Fibroblast of skin of right biceps (primary cell): Measurements from ENCODE around the gene SSTR3.
"Not testable (repeated sequence)": the region's sequence is repeated elsewhere in the genome, so short reads cannot be mapped to it uniquely, and the experiment has no call there.

Experiments
- DNase-seq: peaks from one replicate; pipeline ENCODE4 v3.0.0-alpha.2; 2013

Gene SSTR3

DNA sequence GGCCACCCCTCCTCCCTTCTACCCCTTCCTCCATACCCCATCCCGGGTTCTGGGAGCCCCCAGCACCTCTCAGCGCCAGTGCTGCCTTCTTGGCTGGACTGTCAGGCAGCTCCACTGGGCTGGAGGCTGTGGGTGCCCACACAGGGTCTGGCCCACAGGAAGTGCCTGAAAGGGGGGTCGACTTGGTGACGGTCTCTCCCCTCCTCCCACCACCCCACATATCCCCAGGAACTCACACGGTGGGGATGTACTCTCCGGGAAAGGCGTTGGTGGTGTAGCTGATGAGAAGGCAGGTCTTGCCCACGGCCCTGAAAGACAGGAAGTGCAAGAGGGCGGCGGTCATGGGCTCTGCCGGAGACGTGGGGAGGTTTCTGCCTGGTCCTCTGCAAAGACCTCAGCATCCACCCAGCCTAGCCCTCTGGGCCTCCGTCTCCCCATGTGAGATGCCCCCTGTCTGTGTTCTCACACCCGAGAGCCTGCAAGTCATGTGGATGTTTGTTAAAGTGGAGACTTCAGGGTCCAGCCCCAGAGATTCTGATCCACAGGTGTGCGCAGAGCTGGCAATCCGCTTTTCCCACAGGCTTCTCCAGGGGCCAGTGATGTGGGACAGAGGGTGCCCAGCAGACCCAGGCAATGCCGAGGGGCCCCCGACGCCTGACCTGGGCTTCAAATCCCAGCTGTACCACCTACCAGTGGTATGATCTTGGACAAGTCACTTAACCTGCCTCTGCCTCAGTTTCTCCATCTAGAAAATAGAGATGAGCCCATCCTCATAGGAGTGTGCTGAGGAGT, 29.3 kb upstream of the SSTR3 start:
- DNase-seq, result no peak

DNA sequence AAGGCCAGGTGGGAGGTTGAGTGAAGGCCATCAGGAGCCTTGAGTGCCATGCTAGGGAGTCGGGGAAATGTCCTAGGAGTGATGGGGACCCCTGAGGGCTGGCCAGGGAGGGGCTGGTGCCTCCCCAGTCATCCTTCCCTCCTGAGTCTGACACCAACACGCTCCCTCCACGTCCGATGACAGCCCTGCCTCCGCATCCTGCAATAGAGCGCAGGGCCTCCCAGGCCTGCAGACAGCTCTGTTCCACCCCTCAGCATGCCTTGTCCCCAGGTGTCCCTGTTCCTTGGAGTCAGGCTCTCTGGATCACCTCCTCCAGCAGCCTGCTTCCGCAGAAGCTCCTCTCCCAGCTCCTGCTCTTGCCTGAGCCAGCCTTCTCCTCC, 28.7 kb upstream of the SSTR3 start:
- no peak for DNase-seq

DNA sequence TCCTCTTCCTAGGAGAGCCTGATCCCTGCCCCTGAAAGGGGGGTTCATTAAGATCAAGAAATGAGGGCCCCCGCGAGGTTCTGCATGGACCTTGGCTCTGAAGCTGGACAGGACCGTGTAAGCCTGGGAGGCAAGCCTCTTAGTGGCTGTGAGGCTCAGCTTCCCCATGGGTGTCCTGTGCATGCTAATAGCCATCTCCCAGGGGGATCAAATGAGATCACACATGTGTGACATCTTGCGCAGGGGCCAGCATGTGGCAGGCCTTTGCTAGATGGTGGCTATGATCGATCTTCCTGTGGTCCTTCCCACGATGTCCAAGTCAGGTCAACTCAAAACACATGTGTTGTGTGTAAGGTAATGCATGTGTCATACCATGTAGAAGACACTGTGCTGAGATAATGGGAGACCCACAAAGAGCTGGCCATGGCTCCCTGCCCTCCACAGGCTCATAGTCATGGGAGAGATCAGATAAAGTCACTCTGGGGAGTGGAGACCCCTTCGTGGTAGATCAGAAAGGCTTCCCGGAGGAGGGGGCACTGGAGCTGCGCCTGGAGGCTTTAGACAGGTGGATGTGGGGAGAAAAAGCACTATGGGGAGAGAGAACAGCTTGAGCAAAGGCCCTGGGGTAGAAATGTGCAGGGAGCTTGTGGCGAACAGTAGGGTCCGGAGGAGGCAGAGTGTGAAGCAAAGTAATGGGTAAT, 28.1 kb upstream of the SSTR3 start:
- no peak for DNase-seq

DNA sequence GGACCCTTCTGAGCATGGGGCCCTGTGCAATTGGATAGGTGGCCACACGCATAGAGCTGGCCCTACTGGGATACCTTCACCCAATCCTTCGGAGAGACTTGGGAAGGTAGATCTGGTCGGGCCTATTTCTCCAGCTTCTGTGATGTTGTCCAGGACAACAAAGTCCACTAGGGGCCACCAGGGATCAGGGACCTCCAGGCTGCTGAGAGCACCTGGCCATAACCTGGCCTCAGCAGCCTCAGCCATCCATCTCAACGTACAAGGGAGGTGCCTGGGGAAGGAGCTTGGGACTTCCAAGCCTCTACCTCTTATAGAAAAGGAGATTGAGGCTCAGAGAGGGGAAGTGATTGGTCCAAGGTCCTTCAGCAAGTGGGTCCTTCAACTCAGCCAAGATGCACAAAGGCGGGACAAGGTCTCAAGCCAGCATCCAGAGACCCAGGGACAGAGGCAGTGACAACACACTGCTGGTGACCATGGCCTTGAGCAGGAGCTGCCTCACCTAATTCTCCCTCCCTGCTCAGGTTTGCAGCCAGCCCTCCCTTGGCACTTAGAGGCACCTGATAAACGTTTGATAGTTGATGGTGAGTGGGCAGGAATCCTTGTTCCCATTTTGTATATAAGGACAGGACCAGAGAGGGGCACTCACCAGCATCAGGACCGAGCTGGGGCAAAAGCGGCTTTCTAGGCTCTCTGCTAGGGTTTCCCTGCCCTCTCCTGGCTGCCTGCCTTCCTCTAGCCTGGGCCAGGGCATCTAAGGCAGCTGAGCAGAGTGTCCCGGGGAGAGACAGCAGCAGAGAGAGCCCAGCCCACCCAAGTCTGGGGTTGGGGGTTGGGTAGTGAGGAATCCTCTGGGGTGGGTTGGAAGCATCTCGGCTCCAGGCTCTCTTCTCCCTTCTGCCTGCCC, 27.3 kb upstream of the SSTR3 start:
- no peak for DNase-seq

DNA sequence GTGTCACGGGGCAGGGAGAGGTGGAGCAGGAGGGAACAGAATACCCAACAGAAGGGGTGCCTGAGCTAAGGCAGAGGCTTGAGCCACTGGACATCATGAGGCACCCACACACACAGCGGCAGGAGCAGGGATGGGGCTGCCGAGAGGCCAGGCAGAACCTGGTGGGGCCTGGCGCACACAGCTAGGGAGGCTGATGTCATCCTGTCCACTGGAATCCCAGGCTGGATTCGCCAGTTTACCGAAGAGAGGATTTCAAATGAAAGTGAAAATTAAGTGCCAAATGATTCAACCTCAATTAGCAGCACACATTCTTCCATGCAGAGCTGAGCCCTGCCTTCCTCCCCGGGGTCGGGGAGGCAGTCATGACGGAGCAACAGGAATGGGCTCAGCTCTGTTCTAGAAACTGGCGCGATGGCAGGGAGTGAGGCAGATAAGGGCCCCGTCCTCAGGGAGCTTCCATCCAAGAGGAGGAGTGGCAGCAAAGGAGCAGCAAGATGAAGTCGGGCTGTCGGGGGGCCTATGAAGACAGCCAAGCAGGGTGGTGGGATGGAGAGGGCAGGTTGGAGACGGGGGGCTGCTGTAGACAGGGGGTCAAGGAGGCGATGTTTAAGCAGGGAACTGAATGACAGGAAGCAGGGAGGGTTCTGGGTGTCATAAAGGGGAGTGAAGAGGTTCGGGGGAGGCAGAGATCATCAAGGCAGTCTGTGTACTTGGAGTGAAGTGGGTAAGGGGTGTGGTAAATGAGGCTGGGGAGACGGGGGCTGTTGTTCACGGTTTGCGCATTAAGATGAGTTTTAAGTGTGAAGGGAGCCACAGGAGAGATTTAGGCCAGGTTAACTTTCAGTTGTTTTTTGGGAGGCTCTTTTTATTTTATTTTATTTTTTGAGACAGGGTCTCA, 25.3 kb upstream of the SSTR3 start:
- DNase-seq, result peak; percentile 75

DNA sequence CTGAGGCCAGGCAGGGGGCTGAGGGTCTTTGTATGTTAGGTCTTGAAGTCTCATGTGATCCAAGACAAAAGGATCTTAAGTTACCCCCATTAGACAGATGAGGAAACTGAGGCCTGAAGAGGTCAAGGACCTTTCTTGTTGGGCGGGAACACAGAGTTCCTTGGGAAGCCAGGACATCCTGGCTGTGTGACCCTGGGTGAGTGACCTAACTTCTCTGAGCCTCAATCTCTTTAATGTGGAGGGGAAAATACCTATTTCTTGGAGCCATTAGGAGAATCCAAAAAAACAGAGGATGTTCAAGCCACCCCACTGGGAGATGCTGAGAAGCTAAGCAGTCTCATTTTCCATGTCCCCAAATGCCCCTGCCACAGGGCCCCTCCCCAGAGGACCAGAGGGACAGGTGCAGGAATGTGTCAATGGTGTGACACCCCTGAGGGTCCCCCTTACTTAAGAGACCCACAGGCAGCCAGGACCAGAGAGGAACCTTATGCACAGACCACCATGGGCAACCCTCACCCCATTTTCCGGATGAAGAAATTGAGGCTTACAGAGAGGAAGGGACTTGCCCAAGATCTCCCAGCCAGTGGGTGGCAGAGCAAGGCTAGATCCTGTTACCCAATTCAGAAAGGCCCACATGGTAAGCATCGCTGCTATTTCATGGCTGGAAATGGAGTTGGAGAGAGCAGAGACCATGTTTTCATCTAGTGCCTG, 23.8 kb upstream of the SSTR3 start:
- no peak for DNase-seq

DNA sequence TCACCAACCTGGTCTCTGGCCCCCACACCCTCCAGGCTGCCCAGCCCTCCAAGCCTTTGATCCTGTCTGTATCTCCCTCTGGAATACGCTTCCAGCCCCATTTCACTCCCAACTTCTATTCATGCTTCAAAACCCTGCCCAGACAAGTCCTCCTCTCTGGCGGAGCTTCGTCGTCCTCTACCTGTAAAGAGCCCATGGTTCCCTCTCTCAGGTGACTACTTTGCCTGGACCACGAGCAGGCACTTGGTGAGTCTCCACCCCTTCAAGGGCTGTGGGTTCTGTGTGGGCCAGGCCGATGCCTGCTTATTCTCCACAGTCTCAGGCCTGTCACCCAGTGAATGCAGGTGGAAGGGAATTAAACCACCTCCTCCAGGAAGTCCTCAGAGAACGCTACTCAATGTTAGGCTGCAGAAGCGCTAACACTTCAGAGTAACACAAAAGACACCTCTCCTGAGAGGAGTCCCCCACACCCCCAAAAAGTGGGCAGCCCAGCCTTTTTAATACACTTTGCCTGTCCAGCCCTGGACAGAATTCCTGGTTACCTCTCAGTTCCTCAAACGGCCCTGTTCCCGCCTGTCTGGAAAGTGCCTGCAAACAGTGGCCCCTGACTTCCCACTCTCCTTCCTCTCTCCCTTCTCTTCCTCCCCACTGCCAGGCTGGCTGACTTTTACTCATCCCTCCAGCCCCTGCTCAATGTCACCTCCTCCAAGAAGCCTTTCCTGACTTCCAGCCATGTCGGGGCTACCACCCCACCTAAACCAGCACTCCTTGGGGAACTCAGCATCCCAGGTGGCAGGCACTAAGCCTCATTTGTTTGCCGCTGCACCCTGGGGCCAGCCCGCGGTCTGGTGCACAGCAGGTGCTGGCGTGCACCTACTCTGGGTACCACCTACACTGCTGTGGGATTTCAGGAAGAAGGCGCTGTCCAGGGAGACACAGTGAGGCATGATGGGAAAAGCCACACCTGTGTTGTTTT, 22.7 kb upstream of the SSTR3 start:
- no peak for DNase-seq

DNA sequence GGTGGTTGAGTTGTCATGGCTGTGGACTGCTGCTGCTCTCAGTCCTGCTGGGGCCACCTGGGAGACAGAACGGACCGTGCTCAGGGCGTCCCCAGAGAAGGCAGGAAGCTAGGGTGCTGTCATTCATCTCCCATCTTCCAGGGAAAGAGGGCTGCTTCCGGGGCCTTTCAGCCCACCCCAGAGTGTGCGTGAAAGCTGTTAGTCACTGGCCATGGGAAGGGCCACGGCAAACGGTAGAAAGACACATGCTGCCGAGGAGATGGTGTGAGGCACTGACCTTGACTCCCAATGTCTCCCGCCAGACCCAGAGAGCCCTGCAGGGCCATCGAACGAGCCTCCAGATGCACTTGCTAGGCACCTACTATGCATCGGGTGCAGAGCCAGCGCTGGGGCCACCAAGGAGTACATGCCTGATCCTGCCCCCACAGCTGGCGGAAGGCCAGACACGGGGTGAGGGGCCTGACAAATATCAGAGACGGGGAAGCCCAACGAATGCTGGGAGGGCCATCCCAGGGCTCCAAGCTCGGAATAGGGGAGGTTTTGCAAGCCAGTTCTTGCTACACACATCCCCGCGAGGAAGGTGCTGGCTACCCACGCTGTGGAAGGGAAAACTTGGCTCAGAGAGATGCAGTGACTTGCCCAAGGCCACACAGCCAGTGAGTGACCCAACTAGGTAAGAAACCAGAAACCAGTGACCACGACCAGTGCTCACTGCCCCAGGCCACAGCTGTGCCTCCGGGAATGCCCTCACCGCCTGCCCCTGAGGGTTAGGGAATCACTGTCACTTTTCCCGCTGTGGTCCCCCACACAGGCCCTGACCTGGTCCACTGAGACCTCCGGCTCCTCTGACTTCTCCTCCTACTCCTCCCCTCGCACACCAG, 21.7 kb upstream of the SSTR3 start:
- DNase-seq, result no peak

DNA sequence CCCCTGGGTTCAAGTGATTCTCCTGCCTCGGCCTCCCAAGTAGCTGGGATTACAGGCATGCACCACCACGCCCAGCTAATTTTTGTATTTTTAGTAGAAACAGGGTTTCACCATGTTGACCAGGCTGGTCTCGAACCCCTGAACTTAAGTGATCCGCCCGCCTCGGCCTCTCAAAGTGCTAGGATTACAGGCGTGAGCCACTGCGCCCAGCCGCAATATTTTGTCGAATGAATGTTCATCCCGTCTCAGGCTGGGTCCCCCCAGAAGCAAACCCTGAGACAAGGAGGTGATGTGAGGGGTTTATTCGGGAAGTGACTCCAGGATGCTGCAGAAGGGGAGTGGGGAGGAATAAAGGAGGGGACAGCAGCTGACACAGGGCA, 21.1 kb upstream of the SSTR3 start:
- not testable (repeated sequence) for DNase-seq

DNA sequence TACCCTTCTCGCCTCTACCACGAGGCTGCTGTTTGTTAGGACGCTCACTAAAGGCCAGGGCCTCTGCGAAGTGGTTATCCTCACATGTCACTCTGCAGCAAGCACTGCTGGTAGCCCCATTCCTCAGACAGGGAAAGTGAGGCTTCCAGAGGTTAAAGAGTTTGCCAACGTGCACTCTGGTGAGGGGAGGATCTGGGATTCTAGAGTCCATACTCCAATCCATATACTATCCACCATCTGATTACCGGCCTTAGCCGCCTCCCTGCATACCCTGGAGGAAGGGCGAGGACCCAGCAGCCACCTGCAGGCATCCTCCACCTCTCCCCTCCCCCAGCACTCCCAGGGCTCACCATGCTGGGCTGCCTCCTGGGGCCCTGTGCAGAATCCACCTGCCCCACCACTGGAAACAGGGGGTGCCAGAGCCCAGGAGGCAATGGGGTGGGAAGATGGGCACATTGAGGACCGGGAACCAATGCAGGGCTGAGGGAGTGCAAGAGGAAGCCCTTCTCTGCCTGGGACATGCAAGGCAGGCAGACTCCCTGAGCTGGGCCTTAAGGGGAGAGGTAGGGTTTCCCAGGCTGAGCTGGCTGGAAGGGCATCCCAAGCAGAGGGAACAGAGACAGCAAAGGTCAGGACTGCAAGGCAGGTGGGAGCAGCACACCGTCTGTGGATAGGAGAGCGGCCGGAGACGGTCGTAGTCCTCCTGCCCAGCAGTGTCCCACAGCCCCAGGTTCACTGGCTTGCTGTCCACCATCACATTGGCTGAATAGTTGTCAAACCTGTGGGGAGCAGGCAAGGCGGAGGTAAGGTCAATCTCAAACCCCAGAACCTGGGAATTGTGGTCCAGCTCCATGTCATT, 20.1 kb upstream of the SSTR3 start:
- no peak for DNase-seq

DNA sequence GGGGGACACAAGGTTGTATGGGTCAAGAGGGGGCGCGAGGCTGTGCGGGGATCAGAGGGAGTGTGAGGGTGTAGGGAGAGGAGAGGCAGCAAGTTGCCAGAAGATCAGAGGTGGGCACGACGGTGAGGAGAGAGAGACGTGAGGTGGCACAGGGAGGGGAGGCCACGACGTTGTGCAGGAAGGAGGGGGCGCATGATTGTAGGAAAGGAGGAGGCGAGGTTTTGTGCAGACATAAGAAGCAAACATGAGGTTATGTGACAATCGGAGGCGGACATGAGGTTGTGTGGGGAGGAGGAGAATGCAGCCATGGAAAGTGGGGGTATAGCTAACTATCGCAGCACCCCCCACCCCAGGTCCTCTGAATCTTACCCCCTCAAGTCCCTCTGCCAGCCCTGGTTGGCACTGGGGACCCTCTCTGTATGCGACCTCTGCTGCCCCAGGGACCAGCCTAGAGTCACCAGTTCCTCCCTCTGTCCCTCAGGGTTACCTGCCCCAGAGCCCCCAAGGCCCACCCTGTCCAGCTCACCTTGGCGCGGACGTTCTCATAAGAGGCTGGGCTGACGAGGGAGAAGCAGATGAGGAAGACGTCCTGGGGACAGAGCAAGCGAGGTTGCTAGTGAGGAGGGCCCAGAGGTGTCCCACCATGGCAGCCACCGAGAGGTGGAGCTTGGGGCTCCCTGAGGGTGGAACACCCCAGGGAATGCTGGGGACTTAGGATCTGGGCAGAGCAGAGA, 19.3 kb upstream of the SSTR3 start:
- no peak for DNase-seq

DNA sequence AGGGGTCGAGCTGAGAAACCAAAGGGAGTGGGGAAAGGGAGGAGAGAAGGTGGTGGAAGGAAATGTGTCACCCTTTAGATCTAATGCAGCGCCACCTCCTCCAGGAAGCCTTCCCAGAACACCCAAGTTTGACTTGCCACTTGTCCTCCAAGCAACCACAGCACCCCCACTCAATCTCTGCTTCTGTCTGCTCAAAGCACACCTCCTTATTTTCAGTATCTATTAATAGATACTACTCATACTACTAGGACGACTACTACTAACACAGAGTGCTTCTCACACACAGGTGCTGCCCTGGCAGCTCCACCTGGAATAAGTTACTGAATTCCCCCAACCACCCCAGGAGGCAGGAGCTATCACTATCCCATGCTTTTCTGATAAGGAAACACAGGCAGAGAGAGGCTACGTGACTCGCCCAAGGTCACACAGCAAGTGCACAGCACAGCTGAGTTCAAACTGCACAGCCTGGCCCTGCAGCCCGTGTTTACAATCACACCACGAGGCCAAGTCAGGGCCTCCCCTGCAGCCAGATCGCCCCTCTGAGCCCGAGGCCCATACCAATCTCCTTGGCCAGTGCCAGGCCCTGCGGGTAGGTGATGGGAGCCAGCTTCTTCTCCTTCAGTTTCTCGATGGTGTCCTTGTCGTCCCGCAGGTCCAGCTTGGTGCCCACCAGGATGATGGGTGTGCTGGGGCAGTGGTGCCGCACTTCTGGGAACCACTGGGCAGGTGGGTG, 18.6 kb upstream of the SSTR3 start:
- no peak for DNase-seq

DNA sequence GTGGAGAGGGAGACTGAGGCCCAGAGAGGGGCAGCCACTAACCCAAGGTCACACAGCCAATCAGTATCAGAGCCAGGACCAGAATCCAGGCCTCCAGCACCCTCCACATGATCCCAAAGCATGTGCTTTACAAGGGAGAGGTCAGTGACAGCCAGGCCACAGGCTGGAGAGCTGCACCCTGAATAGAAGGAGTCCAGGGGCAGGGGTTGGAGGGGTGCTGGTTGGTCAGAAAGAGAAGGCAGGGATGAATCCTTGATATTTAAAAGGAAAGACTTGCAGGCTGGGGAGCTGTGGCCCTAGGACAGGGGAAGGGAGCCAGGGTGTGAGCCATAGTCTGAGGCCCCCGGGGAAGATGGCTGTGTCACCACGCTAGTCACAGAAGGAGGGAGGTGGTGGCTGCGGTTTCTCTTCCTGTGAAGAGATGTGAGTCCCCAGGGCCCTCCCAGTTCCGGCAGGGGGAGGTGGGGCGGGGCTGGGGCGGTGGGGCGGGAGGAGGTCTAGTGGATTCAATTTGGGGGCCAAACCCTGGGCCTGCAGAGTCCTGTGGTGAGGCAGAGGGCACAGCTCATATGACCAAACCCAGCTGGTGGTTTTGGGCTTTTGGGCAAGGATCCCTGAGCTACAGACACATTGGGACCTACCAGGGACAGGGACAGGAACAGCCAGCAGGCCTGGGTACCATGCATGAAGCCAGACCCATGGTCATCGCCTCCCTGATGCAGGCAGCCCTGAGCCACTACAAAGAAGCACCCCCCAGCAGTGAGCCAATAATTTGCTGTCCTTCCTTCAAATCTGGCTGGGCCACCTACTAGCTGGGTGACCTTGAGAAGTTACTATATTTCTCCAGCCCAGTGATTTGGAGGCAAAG, 17.8 kb upstream of the SSTR3 start:
- peak; percentile 91 for DNase-seq

DNA sequence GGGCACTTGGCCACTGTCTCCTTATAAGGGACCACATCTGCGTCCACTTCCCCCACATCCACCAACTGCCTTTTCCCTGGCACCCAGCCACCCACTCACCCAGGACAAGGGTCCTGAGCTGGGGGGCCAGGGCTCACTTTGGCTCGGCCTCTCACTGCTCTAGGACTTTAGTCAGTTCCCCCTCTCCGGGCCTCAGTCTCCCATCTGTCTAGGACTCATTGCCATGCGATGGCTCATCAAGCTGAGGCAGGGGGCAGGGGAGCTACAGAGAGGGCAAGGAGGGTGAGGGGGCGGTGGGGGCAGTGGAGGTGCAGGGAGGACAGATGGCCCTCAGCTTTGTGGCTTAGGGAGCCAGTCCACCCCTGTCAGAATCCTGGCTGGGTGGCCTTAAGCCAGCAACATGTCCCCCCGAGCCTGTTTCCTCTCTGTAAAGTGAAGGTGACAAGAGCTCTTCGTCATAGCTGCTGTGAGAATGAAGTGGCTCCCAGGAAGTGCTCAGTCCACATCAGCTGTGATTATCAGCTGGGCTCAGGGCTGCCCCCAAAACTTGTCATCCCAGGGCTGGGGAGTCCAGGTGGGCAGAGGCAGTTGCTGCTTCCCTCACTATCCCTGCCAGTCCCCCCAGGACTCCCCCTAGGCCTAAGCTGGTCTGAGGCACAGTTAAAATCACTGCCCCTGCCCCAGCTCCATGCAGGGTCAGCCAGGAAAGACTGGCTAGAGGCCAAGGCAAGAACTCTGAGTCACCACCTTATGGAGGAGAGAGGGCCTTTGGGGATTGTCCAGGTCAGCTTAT, 16.9 kb upstream of the SSTR3 start:
- peak; percentile 85 for DNase-seq
